ENCODE data around the gene CLCN5.

The CLCN5 gene

GRCh38 chrX:50071494-50071893 is 149.1 kb downstream of the CLCN5 start:
- Histone ChIP-seq H3K9ac (ENCODE audit: low read length) (no peak overlapping the region), H3K9me3 (ENCODE audit: control insufficient read depth, low read length) (no peaks in the 10 kb centered on the region), H3K27me3 (ENCODE audit: control insufficient read depth, insufficient read depth, low read length) (no peaks in the 10 kb centered on the region), H3K36me3 (ENCODE audit: control insufficient read depth, insufficient read depth, low read length) (no peaks in the 10 kb centered on the region), H3K4me3 (ENCODE audit: low read length) (no peak overlapping the region), H3K4me1 (ENCODE audit: control insufficient read depth, insufficient read depth, low read length) (peaks cover 5% of the 10 kb centered on the region)

- H3K36me3 ChIP-seq (ENCODE audit: control insufficient read depth, insufficient read depth, low read length), result no peaks in the 10 kb centered on the region
- H3K9ac ChIP-seq (ENCODE audit: low read length), result no peak overlapping the region
- peaks cover 5% of the 10 kb centered on the region for H3K4me1 ChIP-seq (ENCODE audit: control insufficient read depth, insufficient read depth, low read length)
- no peaks in the 10 kb centered on the region for H3K27me3 ChIP-seq (ENCODE audit: control insufficient read depth, insufficient read depth, low read length)
- H3K9me3 ChIP-seq (ENCODE audit: control insufficient read depth, low read length), result no peaks in the 10 kb centered on the region
- H3K4me3 ChIP-seq (ENCODE audit: low read length), result no peak overlapping the region
These were observed 149.7 kb downstream of the CLCN5 start for GRCh38 chrX:50072110-50072509.

GRCh38 chrX:50073601-50074000 is 151.2 kb downstream of the CLCN5 start:
- Histone ChIP-seq H3K27me3 (ENCODE audit: control insufficient read depth, insufficient read depth, low read length) (no peaks in the 10 kb centered on the region), H3K9me3 (ENCODE audit: control insufficient read depth, low read length) (no peaks in the 10 kb centered on the region), H3K4me1 (ENCODE audit: control insufficient read depth, insufficient read depth, low read length) (no peaks in the 10 kb centered on the region), H3K9ac (ENCODE audit: low read length) (no peak overlapping the region), H3K4me3 (ENCODE audit: low read length) (no peak overlapping the region), H3K36me3 (ENCODE audit: control insufficient read depth, insufficient read depth, low read length) (no peaks in the 10 kb centered on the region)

GRCh38 chrX:50075630-50076339 is 153.4 kb downstream of the CLCN5 start:
- no peak overlapping the region for H3K4me3 ChIP-seq (ENCODE audit: low read length)

GRCh38 chrX:50081282-50081889 is 159.0 kb downstream of the CLCN5 start:
- H3K36me3 ChIP-seq (ENCODE audit: control insufficient read depth, insufficient read depth, low read length), result no peaks in the 10 kb centered on the region
- no peaks in the 10 kb centered on the region for H3K9me3 ChIP-seq (ENCODE audit: control insufficient read depth, low read length)
- no peak overlapping the region for H3K4me3 ChIP-seq (ENCODE audit: low read length)
- H3K9ac ChIP-seq (ENCODE audit: low read length), result no peak overlapping the region
- H3K27me3 ChIP-seq (ENCODE audit: control insufficient read depth, insufficient read depth, low read length), result no peaks in the 10 kb centered on the region
- no peaks in the 10 kb centered on the region for H3K4me1 ChIP-seq (ENCODE audit: control insufficient read depth, insufficient read depth, low read length)

More at GRCh38 chrX:50075630-50076339, 153.4 kb downstream of the CLCN5 start:
- H3K9ac ChIP-seq (ENCODE audit: low read length), result no peak overlapping the region
- H3K27me3 ChIP-seq (ENCODE audit: control insufficient read depth, insufficient read depth, low read length), result no peaks in the 10 kb centered on the region
- H3K36me3 ChIP-seq (ENCODE audit: control insufficient read depth, insufficient read depth, low read length), result no peaks in the 10 kb centered on the region
- H3K4me1 ChIP-seq (ENCODE audit: control insufficient read depth, insufficient read depth, low read length), result no peaks in the 10 kb centered on the region
- no peaks in the 10 kb centered on the region for H3K9me3 ChIP-seq (ENCODE audit: control insufficient read depth, low read length)

GRCh38 chrX:50082741-50083140 is 160.3 kb downstream of the CLCN5 start:
- Histone ChIP-seq H3K4me3 (ENCODE audit: low read length) (no peak overlapping the region), H3K36me3 (ENCODE audit: control insufficient read depth, insufficient read depth, low read length) (no peaks in the 10 kb centered on the region), H3K9me3 (ENCODE audit: control insufficient read depth, low read length) (no peaks in the 10 kb centered on the region), H3K4me1 (ENCODE audit: control insufficient read depth, insufficient read depth, low read length) (no peaks in the 10 kb centered on the region), H3K27me3 (ENCODE audit: control insufficient read depth, insufficient read depth, low read length) (no peaks in the 10 kb centered on the region), H3K9ac (ENCODE audit: low read length) (no peak overlapping the region)

GRCh38 chrX:50088645-50089044 is 166.2 kb downstream of the CLCN5 start:
- no peaks in the 10 kb centered on the region for H3K36me3 ChIP-seq (ENCODE audit: control insufficient read depth, insufficient read depth, low read length)
- no peaks in the 10 kb centered on the region for H3K27me3 ChIP-seq (ENCODE audit: control insufficient read depth, insufficient read depth, low read length)
- no peaks in the 10 kb centered on the region for H3K9me3 ChIP-seq (ENCODE audit: control insufficient read depth, low read length)
- H3K4me3 ChIP-seq (ENCODE audit: low read length), result no peak overlapping the region
- H3K9ac ChIP-seq (ENCODE audit: low read length), result no peak overlapping the region
- no peaks in the 10 kb centered on the region for H3K4me1 ChIP-seq (ENCODE audit: control insufficient read depth, insufficient read depth, low read length)

- H3K27me3 ChIP-seq (ENCODE audit: control insufficient read depth, insufficient read depth, low read length), result no peaks in the 10 kb centered on the region
- no peak overlapping the region for H3K4me3 ChIP-seq (ENCODE audit: low read length)
These were observed 171.2 kb downstream of the CLCN5 start for GRCh38 chrX:50093625-50094024.

GRCh38 chrX:50097071-50097470 is 174.7 kb downstream of the CLCN5 start:
- Histone ChIP-seq H3K4me3 (ENCODE audit: low read length) (no peak overlapping the region), H3K4me1 (ENCODE audit: control insufficient read depth, insufficient read depth, low read length) (no peaks in the 10 kb centered on the region), H3K9ac (ENCODE audit: low read length) (no peak overlapping the region), H3K27me3 (ENCODE audit: control insufficient read depth, insufficient read depth, low read length) (no peaks in the 10 kb centered on the region), H3K9me3 (ENCODE audit: control insufficient read depth, low read length) (no peaks in the 10 kb centered on the region), H3K36me3 (ENCODE audit: control insufficient read depth, insufficient read depth, low read length) (no peaks in the 10 kb centered on the region)

More at GRCh38 chrX:50093625-50094024, 171.2 kb downstream of the CLCN5 start:
- Histone ChIP-seq H3K9ac (ENCODE audit: low read length) (no peak overlapping the region), H3K36me3 (ENCODE audit: control insufficient read depth, insufficient read depth, low read length) (no peaks in the 10 kb centered on the region), H3K4me1 (ENCODE audit: control insufficient read depth, insufficient read depth, low read length) (no peaks in the 10 kb centered on the region), H3K9me3 (ENCODE audit: control insufficient read depth, low read length) (no peaks in the 10 kb centered on the region)

GRCh38 chrX:50098241-50098640 is 175.8 kb downstream of the CLCN5 start:
- Histone ChIP-seq H3K4me1 (ENCODE audit: control insufficient read depth, insufficient read depth, low read length) (no peaks in the 10 kb centered on the region), H3K27me3 (ENCODE audit: control insufficient read depth, insufficient read depth, low read length) (no peaks in the 10 kb centered on the region), H3K4me3 (ENCODE audit: low read length) (no peak overlapping the region), H3K36me3 (ENCODE audit: control insufficient read depth, insufficient read depth, low read length) (no peaks in the 10 kb centered on the region), H3K9me3 (ENCODE audit: control insufficient read depth, low read length) (no peaks in the 10 kb centered on the region), H3K9ac (ENCODE audit: low read length) (no peak overlapping the region)

GRCh38 chrX:50098749-50099148 is 176.4 kb downstream of the CLCN5 start:
- Histone ChIP-seq H3K9me3 (ENCODE audit: control insufficient read depth, low read length) (no peaks in the 10 kb centered on the region), H3K4me1 (ENCODE audit: control insufficient read depth, insufficient read depth, low read length) (no peaks in the 10 kb centered on the region), H3K36me3 (ENCODE audit: control insufficient read depth, insufficient read depth, low read length) (no peaks in the 10 kb centered on the region), H3K9ac (ENCODE audit: low read length) (no peak overlapping the region), H3K4me3 (ENCODE audit: low read length) (no peak overlapping the region), H3K27me3 (ENCODE audit: control insufficient read depth, insufficient read depth, low read length) (no peaks in the 10 kb centered on the region)

- Histone ChIP-seq H3K27me3 (ENCODE audit: control insufficient read depth, insufficient read depth, low read length) (no peaks in the 10 kb centered on the region), H3K4me3 (ENCODE audit: low read length) (no peak overlapping the region), H3K36me3 (ENCODE audit: control insufficient read depth, insufficient read depth, low read length) (no peaks in the 10 kb centered on the region), H3K4me1 (ENCODE audit: control insufficient read depth, insufficient read depth, low read length) (no peaks in the 10 kb centered on the region), H3K9me3 (ENCODE audit: control insufficient read depth, low read length) (no peaks in the 10 kb centered on the region), H3K9ac (ENCODE audit: low read length) (no peak overlapping the region)
These were observed 176.9 kb downstream of the CLCN5 start for GRCh38 chrX:50099331-50099730.
